RWPE2 (cell line): ENCODE data around the gene GINM1.

Experiments used
- ATAC-seq: fragments of 200-7000 bp; cut with Tn5 transposase; 3 replicates; pipeline ENCODE4 v1.9.1; 2021; ENCODE audit warnings: low read depth
- DNase-seq: peaks from one replicate; pipeline ENCODE4 v3.0.0-alpha.2; 2020; ENCODE audit warnings: low spot score
- H3K27ac ChIP-seq: fragments of 450-650 bp; 2 replicates; pipeline ENCODE4 v1.5.1; 2017; ENCODE audit warnings: mild to moderate bottlenecking; ENCODE audit not compliant: poor library complexity, severe bottlenecking
- H3K27me3 ChIP-seq: fragments of 250-450 bp; sonication (Bioruptor Pico); 2 replicates; pipeline ENCODE4 v1.5.1; 2021; ENCODE audit warnings: mild to moderate bottlenecking, moderate library complexity; ENCODE audit not compliant: insufficient read depth, poor library complexity, severe bottlenecking
- H3K36me3 ChIP-seq: fragments of 250-450 bp; sonication (Bioruptor Pico); 2 replicates; pipeline ENCODE4 v1.5.1; 2020; ENCODE audit warnings: low read depth, mild to moderate bottlenecking, moderate library complexity
- H3K4me1 ChIP-seq: fragments of 250-450 bp; sonication (Bioruptor Pico); 2 replicates; pipeline ENCODE4 v1.5.1; 2021; ENCODE audit warnings: mild to moderate bottlenecking, moderate library complexity; ENCODE audit not compliant: insufficient read depth, poor library complexity, severe bottlenecking
- H3K4me3 ChIP-seq: fragments of 250-450 bp; sonication (Bioruptor Pico); 2 replicates; pipeline ENCODE4 v1.5.1; 2021; ENCODE audit warnings: mild to moderate bottlenecking, moderate library complexity; ENCODE audit not compliant: severe bottlenecking
- H3K9me3 ChIP-seq: fragments of 250-450 bp; sonication (Bioruptor Pico); 2 replicates; pipeline ENCODE4 v1.5.1; 2021; ENCODE audit warnings: mild to moderate bottlenecking, moderate library complexity; ENCODE audit not compliant: severe bottlenecking
- TF ChIP-seq, protein P1 (sequence below): fragments of 450-650 bp; IDR thresholded peaks from one replicate; pipeline ENCODE4 v1.5.1; 2017; ENCODE audit warnings: mild to moderate bottlenecking, moderate library complexity; ENCODE audit not compliant: poor library complexity, severe bottlenecking

Gene GINM1

DNA sequence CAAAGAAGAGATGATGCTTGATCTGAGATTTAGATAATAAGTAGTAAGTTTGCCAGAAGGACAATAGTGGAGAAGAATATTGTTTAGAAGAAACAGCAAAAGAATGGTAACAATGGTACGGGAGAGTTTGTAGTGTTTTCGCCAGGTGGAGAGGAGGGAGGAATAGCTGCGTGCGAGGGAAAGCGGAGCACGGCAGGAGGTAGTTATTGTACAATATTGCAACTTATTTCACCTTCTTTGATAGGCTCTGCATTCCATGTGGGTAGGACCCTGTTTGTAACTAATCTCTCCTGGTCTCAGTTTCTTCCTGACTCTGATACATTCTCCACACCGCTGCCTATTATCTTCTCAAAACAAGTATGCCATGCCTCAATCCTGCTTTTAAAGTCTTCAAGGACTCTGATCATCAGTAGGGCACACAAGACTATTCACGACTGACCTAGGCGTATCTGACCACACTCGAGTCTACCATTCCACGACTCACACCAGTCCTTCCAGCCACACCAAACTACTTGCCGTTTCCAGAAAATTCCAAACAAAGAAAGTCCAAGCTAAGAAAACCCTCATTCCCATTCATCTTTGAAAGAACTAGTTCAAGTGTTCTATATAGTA, 21.4 kb upstream of the GINM1 start:
- Histone ChIP-seq H3K27ac (peak overlapping the region; percentile 84), H3K9me3 (no peaks in the 10 kb centered on the region), H3K4me1 (peaks cover 25% of the 10 kb centered on the region), H3K27me3 (no peaks in the 10 kb centered on the region), H3K4me3 (peak overlapping the region; percentile 83), H3K36me3 (peaks cover 33% of the 10 kb centered on the region)
- TF ChIP-seq, protein P1, sequence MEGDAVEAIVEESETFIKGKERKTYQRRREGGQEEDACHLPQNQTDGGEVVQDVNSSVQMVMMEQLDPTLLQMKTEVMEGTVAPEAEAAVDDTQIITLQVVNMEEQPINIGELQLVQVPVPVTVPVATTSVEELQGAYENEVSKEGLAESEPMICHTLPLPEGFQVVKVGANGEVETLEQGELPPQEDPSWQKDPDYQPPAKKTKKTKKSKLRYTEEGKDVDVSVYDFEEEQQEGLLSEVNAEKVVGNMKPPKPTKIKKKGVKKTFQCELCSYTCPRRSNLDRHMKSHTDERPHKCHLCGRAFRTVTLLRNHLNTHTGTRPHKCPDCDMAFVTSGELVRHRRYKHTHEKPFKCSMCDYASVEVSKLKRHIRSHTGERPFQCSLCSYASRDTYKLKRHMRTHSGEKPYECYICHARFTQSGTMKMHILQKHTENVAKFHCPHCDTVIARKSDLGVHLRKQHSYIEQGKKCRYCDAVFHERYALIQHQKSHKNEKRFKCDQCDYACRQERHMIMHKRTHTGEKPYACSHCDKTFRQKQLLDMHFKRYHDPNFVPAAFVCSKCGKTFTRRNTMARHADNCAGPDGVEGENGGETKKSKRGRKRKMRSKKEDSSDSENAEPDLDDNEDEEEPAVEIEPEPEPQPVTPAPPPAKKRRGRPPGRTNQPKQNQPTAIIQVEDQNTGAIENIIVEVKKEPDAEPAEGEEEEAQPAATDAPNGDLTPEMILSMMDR, result no peak
- no peak for DNase-seq
- peak; percentile 39 for ATAC-seq

DNA sequence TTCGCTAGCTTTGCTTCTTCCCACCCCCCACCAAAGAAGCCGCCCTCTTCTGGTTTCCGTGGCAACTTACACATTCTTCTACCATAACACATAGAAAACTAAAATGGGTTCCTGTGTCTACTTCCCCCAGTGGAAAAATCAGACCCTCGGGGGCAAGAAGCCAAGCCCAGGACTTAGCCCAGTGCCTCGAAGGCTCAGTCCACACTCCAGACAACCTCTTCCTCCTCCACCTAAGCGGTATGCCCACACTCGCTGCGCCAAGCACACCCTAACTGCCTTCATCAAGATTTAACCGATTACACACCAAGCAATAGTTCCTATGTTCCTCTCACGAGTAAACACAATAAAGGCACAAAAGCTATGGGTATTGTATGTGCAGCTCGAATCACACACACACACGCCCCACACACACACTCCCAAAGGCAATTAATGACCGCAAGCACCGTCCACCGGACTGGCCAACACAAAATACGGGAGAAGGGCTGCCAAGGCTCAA, 20.9 kb upstream of the GINM1 start:
- DNase-seq, result no peak
- H3K9me3 ChIP-seq, result no peaks in the 10 kb centered on the region
- H3K27me3 ChIP-seq, result no peaks in the 10 kb centered on the region
- TF ChIP-seq, protein P1, result no peak
- H3K4me1 ChIP-seq, result peaks cover 25% of the 10 kb centered on the region
- peaks cover 27% of the 10 kb centered on the region for H3K36me3 ChIP-seq
- H3K27ac ChIP-seq, result peak overlapping the region; percentile 84
- ATAC-seq, result peak; percentile 40
- H3K4me3 ChIP-seq, result peak overlapping the region; percentile 83

DNA sequence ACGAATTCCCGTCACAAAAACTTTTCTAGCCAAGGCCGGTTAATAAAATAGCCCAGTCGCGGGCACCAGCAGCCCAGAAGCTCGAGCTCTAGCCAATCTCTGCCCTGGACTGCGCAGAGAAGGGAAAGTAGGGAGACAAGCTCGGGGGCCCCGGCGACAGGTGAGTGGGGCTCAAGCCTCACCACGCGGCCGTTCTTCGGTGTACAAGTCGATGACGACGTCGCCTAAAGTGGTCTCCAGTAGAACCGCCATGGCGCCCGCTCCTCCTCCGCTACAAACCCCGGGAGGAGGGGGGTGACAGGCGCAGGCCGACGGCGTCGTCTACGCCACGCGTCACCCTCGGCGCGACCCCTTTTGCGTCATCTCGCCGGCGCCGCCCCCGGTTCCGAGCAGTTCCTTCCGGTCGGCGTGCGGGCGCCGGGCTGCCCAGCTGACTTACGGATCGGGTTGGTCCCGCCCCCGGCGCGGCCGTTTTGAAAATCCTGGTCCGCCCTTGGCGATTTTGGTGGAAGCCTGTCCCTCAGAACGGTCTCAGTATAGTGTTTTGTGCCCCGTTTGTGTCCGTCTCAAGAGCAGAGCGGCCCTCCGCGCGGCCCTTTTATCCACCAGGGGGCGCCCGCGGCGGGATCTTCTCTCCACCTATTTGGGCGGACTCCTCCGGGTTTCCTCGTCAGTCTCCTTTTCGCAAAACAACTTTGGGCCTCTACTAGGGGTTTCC, 20.3 kb upstream of the GINM1 start, which contains the start of gene PPIL4:
TSS of gene PPIL4 (minus strand) at position 290 of the 718 bp plus-strand sequence. CDS start at position 252, 38 bp downstream.
- ATAC-seq (peak; percentile 81), DNase-seq (peak; percentile 93)
- H3K9me3 ChIP-seq, result no peaks in the 10 kb centered on the region
- TF ChIP-seq, protein P1, result peak; percentile 96
- H3K4me3 ChIP-seq, result peak within 1 kb of the TSS; percentile 83
- no peaks in the 10 kb centered on the region for H3K27me3 ChIP-seq
- peak within 1 kb of the TSS; percentile 84 for H3K27ac ChIP-seq
- peaks cover 24% of the 10 kb centered on the region for H3K4me1 ChIP-seq
- H3K36me3 ChIP-seq, result peaks cover 21% of the 10 kb centered on the region

DNA sequence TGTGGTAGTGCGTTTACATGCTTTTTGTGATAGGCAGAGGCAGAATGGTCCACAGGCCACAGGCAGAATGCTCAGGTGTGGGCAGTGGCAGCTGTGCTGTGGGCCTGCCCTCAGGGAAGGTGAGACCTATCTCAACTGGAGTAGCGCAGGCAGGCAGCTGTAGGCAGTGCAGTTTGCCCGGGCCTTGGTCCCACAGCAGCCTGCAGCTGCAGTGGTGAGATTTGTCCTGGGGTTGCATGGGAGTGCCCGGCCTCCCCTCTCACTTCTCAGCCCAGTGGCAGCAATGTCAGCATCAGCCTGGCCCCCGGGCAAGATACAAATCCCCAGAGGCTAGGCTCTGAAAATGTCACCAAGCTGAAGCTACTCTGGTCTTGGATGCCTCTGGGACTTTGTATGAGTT, 14.3 kb upstream of the GINM1 start:
- DNase-seq, result no peak
- Histone ChIP-seq H3K27me3 (no peaks in the 10 kb centered on the region), H3K36me3 (no peaks in the 10 kb centered on the region), H3K4me3 (no peak overlapping the region), H3K4me1 (no peaks in the 10 kb centered on the region), H3K27ac (no peak overlapping the region), H3K9me3 (no peaks in the 10 kb centered on the region)
- TF ChIP-seq, protein P1, result no peak
- ATAC-seq, result no peak
